Measurements from ENCODE around the gene NDUFV3.

NDUFV3 gene

GRCh38 chr21:42850866-42851391, 42.2 kb upstream of the NDUFV3 start:
- H3K4me1 Mint-ChIP-seq = no peaks in the 10 kb centered on the region
- H3K4me3 Mint-ChIP-seq = no peak overlapping the region
- TF ChIP-seq, protein P1, sequence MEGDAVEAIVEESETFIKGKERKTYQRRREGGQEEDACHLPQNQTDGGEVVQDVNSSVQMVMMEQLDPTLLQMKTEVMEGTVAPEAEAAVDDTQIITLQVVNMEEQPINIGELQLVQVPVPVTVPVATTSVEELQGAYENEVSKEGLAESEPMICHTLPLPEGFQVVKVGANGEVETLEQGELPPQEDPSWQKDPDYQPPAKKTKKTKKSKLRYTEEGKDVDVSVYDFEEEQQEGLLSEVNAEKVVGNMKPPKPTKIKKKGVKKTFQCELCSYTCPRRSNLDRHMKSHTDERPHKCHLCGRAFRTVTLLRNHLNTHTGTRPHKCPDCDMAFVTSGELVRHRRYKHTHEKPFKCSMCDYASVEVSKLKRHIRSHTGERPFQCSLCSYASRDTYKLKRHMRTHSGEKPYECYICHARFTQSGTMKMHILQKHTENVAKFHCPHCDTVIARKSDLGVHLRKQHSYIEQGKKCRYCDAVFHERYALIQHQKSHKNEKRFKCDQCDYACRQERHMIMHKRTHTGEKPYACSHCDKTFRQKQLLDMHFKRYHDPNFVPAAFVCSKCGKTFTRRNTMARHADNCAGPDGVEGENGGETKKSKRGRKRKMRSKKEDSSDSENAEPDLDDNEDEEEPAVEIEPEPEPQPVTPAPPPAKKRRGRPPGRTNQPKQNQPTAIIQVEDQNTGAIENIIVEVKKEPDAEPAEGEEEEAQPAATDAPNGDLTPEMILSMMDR (IDR thresholded peaks at IDR 0.05; ENCODE audit: unreplicated experiment in 3 of 3) = no peak
- no peaks in the 10 kb centered on the region for H3K9me3 Mint-ChIP-seq
- no peak overlapping the region for H3K27ac Mint-ChIP-seq
- H3K27me3 Mint-ChIP-seq (ENCODE audit: low read depth) = no peaks in the 10 kb centered on the region
- peaks cover 44% of the 10 kb centered on the region for H3K36me3 Mint-ChIP-seq (ENCODE audit: low read depth)

- peaks cover 52% of the 10 kb centered on the region for H3K36me3 Mint-ChIP-seq (ENCODE audit: low read depth)
- no peaks in the 10 kb centered on the region for H3K27me3 Mint-ChIP-seq (ENCODE audit: low read depth)
- peak overlapping the region in 1 of 3 experiments; percentile 26 for H3K27ac Mint-ChIP-seq
- H3K4me3 Mint-ChIP-seq = no peak overlapping the region
- H3K9me3 Mint-ChIP-seq = no peaks in the 10 kb centered on the region
- H3K4me1 Mint-ChIP-seq = no peaks in the 10 kb centered on the region
- TF ChIP-seq, protein P1 (IDR thresholded peaks at IDR 0.05; ENCODE audit: unreplicated experiment in 3 of 3) = no peak
Observed at GRCh38 chr21:42851812-42852665, 41.1 kb upstream of the NDUFV3 start.

- Mint-ChIP-seq H3K4me3 (no peak overlapping the region), H3K9me3 (no peaks in the 10 kb centered on the region)
Observed at GRCh38 chr21:42852925-42853570, 40.1 kb upstream of the NDUFV3 start.

DNA sequence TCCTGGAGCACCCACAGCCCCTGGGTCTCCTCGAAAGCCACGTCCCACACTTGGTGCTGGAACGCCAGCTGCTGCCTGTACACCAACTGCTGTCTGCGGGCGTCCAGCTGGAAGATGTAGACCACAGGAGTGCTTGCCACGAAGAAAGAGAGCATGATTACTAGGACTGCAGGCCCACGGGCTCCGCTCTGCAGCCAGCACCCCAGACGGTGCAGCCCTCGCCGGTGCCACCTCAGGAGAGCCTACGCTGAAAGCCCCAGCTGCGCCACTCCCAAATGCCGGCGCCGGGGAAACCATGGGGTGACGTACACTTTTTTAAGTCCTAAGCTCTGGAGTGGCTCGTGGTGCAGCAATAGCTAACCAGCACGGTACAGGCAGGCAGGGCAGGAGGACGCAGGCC, 39.5 kb upstream of the NDUFV3 start:
- TF ChIP-seq, protein P1 (IDR thresholded peaks at IDR 0.05; ENCODE audit: unreplicated experiment in 3 of 3) = no peak
- Mint-ChIP-seq H3K9me3 (no peaks in the 10 kb centered on the region), H3K27me3 (ENCODE audit: low read depth) (no peaks in the 10 kb centered on the region), H3K36me3 (ENCODE audit: low read depth) (peaks cover 62% of the 10 kb centered on the region), H3K4me3 (no peak overlapping the region), H3K27ac (no peak overlapping the region), H3K4me1 (peaks cover 5% of the 10 kb centered on the region)

More at GRCh38 chr21:42852925-42853570, 40.1 kb upstream of the NDUFV3 start:
- H3K27ac Mint-ChIP-seq = no peak overlapping the region
- H3K4me1 Mint-ChIP-seq = no peaks in the 10 kb centered on the region
- H3K27me3 Mint-ChIP-seq (ENCODE audit: low read depth) = no peaks in the 10 kb centered on the region
- TF ChIP-seq, protein P1 (IDR thresholded peaks at IDR 0.05; ENCODE audit: unreplicated experiment in 3 of 3) = no peak
- peaks cover 61% of the 10 kb centered on the region for H3K36me3 Mint-ChIP-seq (ENCODE audit: low read depth)

GRCh38 chr21:42854246-42855010, 38.7 kb upstream of the NDUFV3 start:
- TF ChIP-seq, protein P1 (IDR thresholded peaks at IDR 0.05; ENCODE audit: unreplicated experiment in 3 of 3) = no peak
- H3K36me3 Mint-ChIP-seq (ENCODE audit: low read depth) = peaks cover 61% of the 10 kb centered on the region

More at GRCh38 chr21:42854246-42855010, 38.7 kb upstream of the NDUFV3 start:
- Mint-ChIP-seq H3K9me3 (no peaks in the 10 kb centered on the region), H3K4me1 (peaks cover 6% of the 10 kb centered on the region), H3K27ac (no peak overlapping the region), H3K4me3 (no peak overlapping the region), H3K27me3 (ENCODE audit: low read depth) (no peaks in the 10 kb centered on the region)

All from nephron (organoid).